KG1 (cell line): ENCODE measurements around the gene IRAG1.
"Not testable (repeated sequence)": the region's sequence is repeated elsewhere in the genome, so short reads cannot be mapped to it uniquely, and the experiment has no call there.

Source experiments
- DNase-seq: peaks from one replicate; lab custom pipeline; 2025; lab: John Stamatoyannopoulos, UW

Gene IRAG1

GRCh38 chr11:10701982-10702381 is 8.4 kb upstream of the IRAG1 start:
- no peak for DNase-seq

DNA sequence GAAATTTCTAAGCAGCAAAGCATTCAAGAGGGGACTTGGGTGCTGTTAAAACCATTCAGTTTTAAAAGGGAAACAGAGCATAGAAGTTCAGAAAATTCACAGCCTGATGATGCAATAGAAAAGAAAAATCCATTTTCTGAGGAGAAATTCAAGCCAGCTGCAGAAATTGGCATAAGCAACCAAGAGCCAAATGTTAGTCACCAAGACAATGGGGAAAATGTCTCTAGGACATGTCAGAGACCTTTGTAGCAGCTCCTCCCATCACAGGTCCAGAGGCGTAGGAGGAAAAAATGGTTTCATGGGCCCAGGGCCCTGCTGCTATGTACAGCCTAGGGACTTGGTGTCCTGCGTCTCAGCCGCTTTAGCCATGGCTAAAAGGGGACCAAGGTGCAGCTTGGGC is 5.5 kb upstream of the IRAG1 start:
- no peak for DNase-seq

DNA sequence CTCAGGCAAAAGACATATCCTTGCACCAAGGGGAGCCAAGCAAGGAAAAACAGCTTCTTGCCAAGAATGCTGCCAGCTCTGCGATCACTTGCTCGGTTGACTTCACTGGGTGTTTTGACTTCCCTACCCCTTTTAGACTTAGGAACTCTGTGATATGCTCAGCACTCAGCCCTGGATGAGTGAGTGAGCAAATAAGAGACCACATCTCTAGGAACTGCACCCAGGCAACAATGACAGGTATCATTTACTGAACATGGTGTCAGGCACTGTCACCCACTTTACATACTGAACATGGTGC is 3.7 kb upstream of the IRAG1 start:
- no peak for DNase-seq

GRCh38 chr11:10696468-10697322 is 3.1 kb upstream of the IRAG1 start:
- no peak for DNase-seq

- peak; percentile 6 for DNase-seq
These were observed 2.3 kb upstream of the IRAG1 start for GRCh38 chr11:10695833-10696232.

DNA sequence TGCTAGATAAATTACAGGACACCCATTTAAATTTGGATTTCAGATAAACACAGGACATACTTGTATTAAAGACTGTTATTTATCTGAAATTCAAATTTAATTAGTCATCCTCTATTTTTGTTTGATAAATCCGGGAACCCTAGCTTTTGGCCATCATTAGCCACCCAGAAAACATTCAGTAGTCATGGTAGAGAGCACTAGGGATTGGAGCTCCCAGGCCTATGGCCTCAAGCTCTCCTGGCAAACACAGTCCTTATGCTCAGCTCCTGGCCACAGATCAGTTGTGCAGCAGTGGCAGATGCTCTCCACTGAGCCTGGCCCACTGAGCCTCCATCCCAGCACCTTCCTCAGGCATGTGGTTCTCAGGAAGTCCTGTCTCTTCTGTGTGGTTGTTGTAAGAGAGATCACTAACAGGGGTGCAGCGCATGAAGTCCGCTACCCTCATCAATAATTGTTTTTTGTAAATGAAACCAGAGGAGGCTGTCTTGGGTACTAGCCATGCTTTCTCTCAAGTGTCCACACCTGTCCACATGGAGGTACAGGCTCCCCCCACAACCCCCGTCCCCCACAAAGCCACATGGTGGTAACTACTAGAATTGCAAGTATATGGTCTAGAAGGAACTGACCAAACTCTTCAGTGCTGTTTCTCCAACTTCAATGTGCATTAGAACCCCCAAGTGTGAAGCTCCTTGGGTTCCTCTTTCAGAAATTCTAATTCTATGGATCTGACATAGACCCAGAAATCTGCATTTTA is 1.1 kb upstream of the IRAG1 start:
- DNase-seq, result no peak

- no peak for DNase-seq
These were observed 932 bp downstream of the IRAG1 start for GRCh38 chr11:10692531-10693115.

- DNase-seq, result no peak
These were observed 5.2 kb downstream of the IRAG1 start for GRCh38 chr11:10688401-10688800.

GRCh38 chr11:10686311-10686710 is 7.2 kb downstream of the IRAG1 start:
- DNase-seq, result no peak

DNA sequence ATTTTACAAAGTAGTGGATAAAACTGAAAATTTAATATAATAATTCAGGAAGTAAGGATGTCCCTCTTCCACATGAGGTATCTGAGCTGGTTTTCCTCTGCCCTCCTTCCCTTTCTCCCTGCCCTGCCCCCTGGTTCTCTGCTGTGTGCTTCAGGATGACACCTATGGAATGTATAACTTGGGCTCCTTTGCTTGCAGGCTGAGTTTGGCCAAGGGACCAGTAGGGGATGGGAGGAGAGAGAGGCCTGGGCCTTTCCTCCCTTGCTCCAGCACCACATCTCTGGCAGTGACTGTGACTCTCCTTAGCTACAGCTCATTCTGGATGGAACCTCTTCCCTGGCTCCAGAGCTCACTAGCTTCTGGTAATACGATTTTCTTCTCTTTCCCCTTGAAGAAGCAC is 10.1 kb downstream of the IRAG1 start:
- no peak for DNase-seq

DNA sequence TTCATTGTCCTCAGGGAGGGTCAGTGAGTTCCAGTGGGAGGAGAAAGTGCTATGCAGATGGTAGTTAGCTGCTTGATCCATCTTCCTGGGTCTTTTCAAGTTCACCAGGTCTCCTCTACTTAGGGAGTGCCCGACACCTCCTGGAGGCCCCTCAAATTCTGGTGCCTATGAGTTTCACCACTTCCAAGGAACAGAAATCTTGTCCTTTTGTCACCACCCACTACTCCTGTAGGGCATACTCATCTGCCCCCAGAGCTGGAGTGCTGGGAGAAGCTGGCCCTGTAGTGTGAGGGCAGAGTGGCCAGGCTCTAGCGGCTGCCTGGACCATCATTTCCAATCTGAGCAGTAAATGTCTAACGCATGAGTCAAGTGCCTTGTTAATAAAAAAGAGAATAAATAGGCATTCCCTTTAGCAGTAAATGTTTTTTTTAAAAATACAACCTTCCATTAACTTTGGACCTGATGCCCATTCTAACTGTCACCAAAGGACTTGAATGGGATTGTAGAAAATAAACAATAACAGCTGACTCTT is 12.5 kb downstream of the IRAG1 start:
- DNase-seq, result no peak

- DNase-seq, result not testable (repeated sequence)
These were observed 13.3 kb downstream of the IRAG1 start for GRCh38 chr11:10680279-10680678.

- no peak for DNase-seq
These were observed 13.9 kb downstream of the IRAG1 start for GRCh38 chr11:10679644-10680043.

DNA sequence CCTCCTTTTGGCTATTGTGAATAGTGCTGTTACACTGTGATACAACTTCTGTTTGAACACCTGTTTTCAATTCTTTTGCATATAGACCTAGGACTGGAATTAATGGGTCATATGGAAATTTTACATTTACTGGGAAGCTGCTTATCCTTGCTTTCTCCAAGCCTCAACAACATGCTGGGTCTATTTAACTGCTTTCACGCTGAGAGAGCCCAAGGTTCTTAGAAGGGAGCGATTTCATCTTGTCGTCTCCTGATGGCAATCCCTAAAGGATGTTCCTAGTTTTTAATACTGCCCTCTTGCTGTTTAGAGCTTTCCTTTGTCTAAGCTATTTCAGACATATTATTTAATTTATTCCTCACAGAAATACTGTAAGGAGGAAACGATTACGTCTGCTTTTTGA is 15.5 kb downstream of the IRAG1 start:
- no peak for DNase-seq

DNA sequence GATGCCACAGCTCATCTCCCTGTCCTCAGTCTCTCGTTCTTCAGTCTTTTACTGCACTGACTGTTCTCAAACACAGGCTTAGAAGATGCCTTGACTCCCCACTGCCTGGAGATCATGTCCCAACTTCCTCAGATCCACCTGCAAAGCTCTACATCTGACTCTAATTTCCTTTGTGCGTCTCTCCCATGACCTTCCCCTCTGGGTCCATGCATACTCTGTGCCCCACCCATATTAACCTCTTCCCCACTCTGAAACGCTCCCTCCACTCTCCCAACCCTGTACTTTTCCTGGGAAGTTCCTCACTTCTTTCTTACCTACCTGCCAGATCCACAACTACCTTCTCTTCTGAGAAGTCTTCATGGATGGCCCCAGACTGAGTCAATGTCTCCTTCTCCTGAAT is 16.6 kb downstream of the IRAG1 start:
- DNase-seq, result no peak

- DNase-seq, result no peak
These were observed 18.6 kb downstream of the IRAG1 start for GRCh38 chr11:10674911-10675440.

DNA sequence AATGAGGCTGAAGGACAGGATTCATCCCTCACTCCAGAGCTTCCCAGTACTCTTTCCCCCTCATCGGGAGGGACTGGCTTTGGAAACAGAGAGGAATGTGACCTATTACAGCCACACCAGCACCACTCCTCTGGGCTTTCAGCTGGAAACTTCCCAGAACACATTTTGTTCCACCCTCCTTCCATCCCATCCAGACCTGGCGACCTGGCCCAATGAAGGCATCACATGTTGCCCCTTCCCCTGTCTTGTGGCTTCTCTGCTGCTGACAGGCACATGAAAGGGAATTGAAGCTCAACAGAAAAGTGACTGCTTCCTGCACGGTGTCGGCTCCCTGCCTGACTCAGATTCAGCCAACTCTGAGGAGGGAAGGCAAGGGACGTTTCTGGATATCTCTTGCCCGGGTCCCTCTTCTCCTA is 19.1 kb downstream of the IRAG1 start:
- DNase-seq, result no peak

- DNase-seq, result no peak
These were observed 20.0 kb downstream of the IRAG1 start for GRCh38 chr11:10673501-10674062.

DNA sequence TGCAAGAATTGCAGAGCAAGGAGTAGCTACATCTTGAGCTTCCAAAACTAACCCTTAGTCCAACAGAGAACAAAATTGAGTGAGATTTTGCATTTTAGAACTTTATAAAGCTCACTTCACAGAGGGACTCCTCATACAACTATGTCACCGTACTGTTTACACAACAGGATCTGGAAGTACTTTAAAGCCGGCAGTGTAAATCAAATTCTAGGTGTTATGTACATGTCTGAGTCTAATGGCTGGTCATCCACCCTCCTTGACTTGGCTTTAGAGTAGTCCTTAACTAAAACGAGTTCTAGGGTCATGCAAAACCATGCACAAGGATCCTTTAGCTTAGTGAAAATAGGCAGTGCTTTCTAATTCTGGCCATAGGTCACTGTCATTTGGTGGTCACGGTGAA is 23.5 kb downstream of the IRAG1 start:
- DNase-seq, result no peak

GRCh38 chr11:10669258-10670033 is 24.1 kb downstream of the IRAG1 start:
- peak; percentile 27 for DNase-seq

DNA sequence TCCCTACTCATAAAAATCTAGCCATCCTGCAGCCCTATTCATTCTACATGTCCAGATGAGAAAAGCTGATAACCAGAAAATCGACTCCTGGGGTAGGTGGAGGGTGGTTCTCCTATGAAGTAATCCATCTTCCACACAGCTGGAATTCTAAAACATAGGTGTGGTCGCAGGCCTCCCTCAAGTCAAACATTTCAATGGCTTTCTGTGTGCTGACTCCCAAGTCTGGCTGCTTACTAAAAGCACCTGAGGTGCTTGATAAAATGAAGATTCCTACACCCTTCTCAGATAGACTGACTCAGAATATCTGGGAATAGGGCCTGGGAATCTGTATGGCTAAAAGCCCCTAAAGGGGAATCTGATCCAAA is 26.1 kb downstream of the IRAG1 start:
- no peak for DNase-seq
